ENCODE measurements around the gene APOA5.
"Not testable (repeated sequence)": the region's sequence is repeated elsewhere in the genome, so short reads cannot be mapped to it uniquely, and the experiment has no call there.

APOA5 gene

DNA sequence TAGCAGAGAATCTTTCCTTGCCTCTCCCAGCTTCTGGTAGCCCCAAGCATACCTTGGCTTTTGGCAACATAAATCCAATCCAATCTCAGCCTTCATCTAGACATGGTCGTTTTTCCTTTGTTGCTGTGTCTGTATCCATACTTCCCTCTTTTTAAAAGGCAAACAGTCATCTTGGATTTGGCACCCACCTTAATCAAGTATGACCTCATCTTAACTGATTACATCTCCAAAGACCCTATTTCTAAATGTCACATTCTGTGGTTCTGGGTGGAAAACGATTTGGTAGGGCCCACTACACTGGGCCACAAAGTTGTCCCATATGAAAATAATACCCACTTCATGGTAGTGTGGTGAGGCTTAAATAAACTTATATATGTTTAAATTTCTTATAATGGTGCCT, 19.7 kb downstream of the APOA5 start:
- DNase-seq = no peak

- no peak for DNase-seq
Observed at GRCh38 chr11:116762132-116762531, 29.5 kb downstream of the APOA5 start.

DNA sequence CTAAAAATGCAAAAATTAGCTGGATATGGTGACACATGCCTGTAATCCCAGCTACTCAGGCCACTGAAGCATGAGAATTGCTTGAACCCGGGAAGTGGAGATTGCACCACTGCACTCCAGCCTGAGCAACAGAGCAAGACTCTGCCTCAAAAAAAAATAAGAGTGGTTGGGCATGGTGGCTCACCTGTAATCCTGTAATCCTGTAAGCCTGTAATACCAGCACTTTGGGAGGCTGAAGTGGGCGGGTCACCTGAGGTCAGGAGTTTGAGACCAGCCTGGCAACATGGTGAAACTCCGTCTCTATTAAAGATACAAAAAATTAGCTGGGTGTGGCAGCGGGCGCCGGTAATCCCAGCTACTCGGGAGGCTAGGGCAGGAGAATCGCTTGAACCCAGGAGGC, 35.6 kb downstream of the APOA5 start:
- not testable (repeated sequence) for DNase-seq

DNA sequence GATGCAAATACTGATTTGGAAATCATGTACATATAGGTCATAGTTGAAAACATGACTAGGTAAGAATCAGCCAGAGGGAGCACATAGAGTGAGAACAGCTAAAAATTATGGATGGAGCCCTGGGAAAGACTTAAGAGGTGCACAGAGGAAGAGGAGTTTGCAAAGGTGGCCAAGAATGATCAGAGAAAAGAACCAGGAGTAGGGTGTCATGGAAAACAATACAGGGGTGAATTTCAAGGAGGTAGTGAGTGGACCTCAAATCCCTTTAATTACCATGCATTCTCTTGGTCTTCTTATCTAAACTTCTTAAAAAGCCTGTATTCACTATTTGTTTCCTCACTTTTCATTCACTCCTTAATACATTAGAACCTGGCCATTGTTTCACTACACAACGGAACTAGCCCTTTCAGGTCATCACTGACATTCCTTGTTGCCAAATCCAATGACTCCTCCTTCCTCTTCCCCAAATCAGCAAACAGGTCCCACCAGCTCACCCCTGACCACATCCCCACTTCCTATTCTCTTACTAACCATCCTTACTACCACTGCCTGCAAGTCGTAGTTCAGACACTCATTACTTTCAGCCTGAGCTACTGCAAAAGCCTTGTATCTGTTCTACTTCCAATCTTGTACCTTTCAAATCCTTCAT, 41.5 kb downstream of the APOA5 start:
- no peak for DNase-seq

DNA sequence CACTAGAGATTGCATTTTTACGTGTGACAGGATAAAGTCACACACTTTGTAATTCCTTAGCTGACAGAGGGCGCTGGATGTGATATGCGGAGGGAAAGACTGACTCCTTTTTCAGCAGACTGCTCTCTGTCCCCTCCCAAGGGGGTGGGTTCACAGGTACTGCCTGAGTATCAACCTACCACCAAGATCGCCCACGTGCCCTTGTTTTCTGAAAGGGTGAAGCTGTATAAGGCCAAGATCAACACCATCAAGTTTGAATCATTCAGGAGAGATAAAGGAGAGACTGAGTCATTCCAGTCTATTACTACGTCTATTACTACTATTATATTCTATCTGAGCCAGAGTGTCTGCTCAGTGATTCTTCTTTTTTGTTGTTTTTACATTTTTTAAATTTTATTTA, 49.6 kb downstream of the APOA5 start:
- DNase-seq = no peak

- no peak for DNase-seq
Observed at GRCh38 chr11:116740741-116741140, 50.9 kb downstream of the APOA5 start.
